Upper lobe of left lung (tissue), 6 donors: ENCODE results near the gene GINS2. TPM values are rescaled to one million over a fixed set of nuclear protein-coding genes. Genes with fewer than 3 reads are reported as not detected.

Experiments
- ATAC-seq, 2 donors: fragments of 200-7000 bp; cut with Tn5 transposase; one replicate each; pipeline ENCODE4 v1.9.1; 2022; ENCODE audit warnings: mild to moderate bottlenecking in 2 of 2, moderate library complexity in 2 of 2; ENCODE audit not compliant: low FRiP score in 2 of 2
- DNase-seq, 2 donors: peaks; one replicate each; pipeline ENCODE4 v3.0.0-alpha.2; 2019 to 2020
- H3K27ac ChIP-seq, 4 donors: fragments of 200-600 bp; sonication (generic); one replicate each; pipeline ENCODE4 v1.5.1; 2016 to 2019
- H3K27me3 ChIP-seq, 4 donors: fragments of 200-600 bp; sonication (generic); one replicate each; pipeline ENCODE4 v1.5.1; 2017 to 2019
- H3K36me3 ChIP-seq, 4 donors: fragments of 200-600 bp; sonication (generic); one replicate each; pipeline ENCODE4 v1.5.1; 2016 to 2019
- H3K4me1 ChIP-seq, 4 donors: fragments of 200-600 bp; sonication (generic); one replicate each; pipeline ENCODE4 v1.5.1; 2018 to 2019
- H3K4me3 ChIP-seq, 4 donors: fragments of 200-600 bp; sonication (generic); one replicate each; pipeline ENCODE4 v1.5.1; 2017 to 2019; ENCODE audit warnings: mild to moderate bottlenecking in 2 of 4, moderate library complexity in 1 of 4
- H3K9me3 ChIP-seq, 4 donors: fragments of 200-600 bp; sonication (generic); one replicate each; pipeline ENCODE4 v1.5.1; 2018 to 2019
- EP300 ChIP-seq, 4 donors: sonication (generic); formaldehyde crosslinking; IDR thresholded peaks; one replicate each; pipeline ENCODE4 v1.5.1; 2017; ENCODE audit warnings: antibody characterized with exemption in 4 of 4, control low read depth in 2 of 4
- POLR2A ChIP-seq, 4 donors: fragments of 450-650 bp; IDR thresholded peaks; one replicate each; pipeline ENCODE4 v1.5.1; 2016 to 2017; ENCODE audit warnings: antibody characterized with exemption in 4 of 4, mild to moderate bottlenecking in 2 of 4
- POLR2AphosphoS5 ChIP-seq, 2 donors: sonication (generic); formaldehyde crosslinking; IDR thresholded peaks; one replicate each; pipeline ENCODE4 v1.5.1; 2017; ENCODE audit warnings: antibody characterized with exemption in 2 of 2
- WGBS, 2 donors: methylation state at CpG; one replicate each; pipeline ENCODE4 v1.1.5; 2017 to 2018; 5-methylcytosine and 5-hydroxymethylcytosine counted together
- total RNA-seq, 6 donors: library from RNA; depleted of rRNA in 4 of 6; stranded (reverse); fragments of >200 nt in 4 of 6; gene quantifications; one replicate each; pipeline versions ENCODE4 v1.1.0 to v1.2.1, GENCODE V29; 2016 to 2021
- TF ChIP-seq, protein P1 (sequence below), 6 experiments: fragments of 450-650 bp in 4 of 6; fragments of 200-600 bp in 2 of 6; sonication (generic) in 2 of 6; IDR thresholded peaks; one replicate each; pipeline ENCODE4 v1.5.1; 2016 to 2019; ENCODE audit warnings: antibody characterized with exemption in 6 of 6
- donor health status: DM: no; HTN: no; CAD: no; lungs with moderate emphysema.
- donor health status: DM: no; HTN: yes; CAD: no; lungs with severe emphysema.

GINS2 gene
- total RNA-seq, 6 donors from 2014 or later, result 0.39 to 0.91 (median 0.75) TPM; not detected in 2

- TF ChIP-seq POLR2A (IDR thresholded peaks at IDR 0.05) (no peak), EP300 (IDR thresholded peaks at IDR 0.05) (no peak), POLR2AphosphoS5 (IDR thresholded peaks at IDR 0.05) (no peak)
- TF ChIP-seq, protein P1, sequence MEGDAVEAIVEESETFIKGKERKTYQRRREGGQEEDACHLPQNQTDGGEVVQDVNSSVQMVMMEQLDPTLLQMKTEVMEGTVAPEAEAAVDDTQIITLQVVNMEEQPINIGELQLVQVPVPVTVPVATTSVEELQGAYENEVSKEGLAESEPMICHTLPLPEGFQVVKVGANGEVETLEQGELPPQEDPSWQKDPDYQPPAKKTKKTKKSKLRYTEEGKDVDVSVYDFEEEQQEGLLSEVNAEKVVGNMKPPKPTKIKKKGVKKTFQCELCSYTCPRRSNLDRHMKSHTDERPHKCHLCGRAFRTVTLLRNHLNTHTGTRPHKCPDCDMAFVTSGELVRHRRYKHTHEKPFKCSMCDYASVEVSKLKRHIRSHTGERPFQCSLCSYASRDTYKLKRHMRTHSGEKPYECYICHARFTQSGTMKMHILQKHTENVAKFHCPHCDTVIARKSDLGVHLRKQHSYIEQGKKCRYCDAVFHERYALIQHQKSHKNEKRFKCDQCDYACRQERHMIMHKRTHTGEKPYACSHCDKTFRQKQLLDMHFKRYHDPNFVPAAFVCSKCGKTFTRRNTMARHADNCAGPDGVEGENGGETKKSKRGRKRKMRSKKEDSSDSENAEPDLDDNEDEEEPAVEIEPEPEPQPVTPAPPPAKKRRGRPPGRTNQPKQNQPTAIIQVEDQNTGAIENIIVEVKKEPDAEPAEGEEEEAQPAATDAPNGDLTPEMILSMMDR (IDR thresholded peaks at IDR 0.05), result no peak
- Histone ChIP-seq H3K27me3 (no peaks in the 10 kb centered on the region), H3K9me3 (no peaks in the 10 kb centered on the region), H3K36me3 (peaks cover 0 to 49% (median 38%) of the 10 kb centered on the region in 4 donors), H3K4me1 (peaks cover 19 to 49% (median 28%) of the 10 kb centered on the region in 4 donors), H3K4me3 (no peak overlapping the region), H3K27ac (no peak overlapping the region)
- 82 to 89% methylated on average over 10 to 14 of the region's 14 CpGs for WGBS, 2 donors
- DNase-seq (peak in 1 of 2 donors; percentile 16), ATAC-seq (no peak)
Observed at GRCh38 chr16:85648805-85649204, 39.9 kb downstream of the GINS2 start.

GRCh38 chr16:85648070-85648714 lies 40.6 kb downstream of the GINS2 start:
- no peaks in the 10 kb centered on the region for H3K27me3 ChIP-seq
- ATAC-seq (no peak), DNase-seq (peak in 1 of 2 donors; percentile 68)
- no peak overlapping the region for H3K27ac ChIP-seq
- WGBS, 2 donors, result 88 to 93% methylated on average over 15 to 19 of the region's 26 CpGs
- peaks cover 0 to 49% (median 34%) of the 10 kb centered on the region in 4 donors for H3K36me3 ChIP-seq
- H3K4me1 ChIP-seq, result peaks cover 18 to 49% (median 29%) of the 10 kb centered on the region in 4 donors
- H3K9me3 ChIP-seq, result no peaks in the 10 kb centered on the region
- TF ChIP-seq EP300 (IDR thresholded peaks at IDR 0.05), result no peak
- TF ChIP-seq POLR2AphosphoS5 (IDR thresholded peaks at IDR 0.05), result no peak
- no peak for TF ChIP-seq POLR2A (IDR thresholded peaks at IDR 0.05)
- H3K4me3 ChIP-seq, result no peak overlapping the region

DNA sequence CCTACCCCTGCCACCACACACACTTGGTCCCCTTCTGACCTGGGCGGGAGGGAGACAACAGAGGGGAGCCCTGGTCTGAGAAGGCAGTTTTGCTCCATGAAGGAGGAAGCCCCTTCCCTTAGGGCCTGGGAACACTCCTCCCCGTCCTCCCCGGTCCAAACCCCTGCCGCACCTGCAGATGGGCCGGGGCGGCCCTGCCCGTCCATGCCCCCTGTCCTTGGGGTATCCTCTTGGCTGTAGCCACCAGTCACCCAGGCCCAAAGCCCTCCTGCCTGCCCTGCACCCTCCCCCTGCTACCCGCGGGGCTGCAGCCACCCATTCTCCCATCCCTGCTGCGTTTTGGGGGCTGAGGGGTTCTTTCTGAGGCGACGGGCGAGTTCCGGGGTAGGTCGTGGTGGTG lies 41.8 kb downstream of the GINS2 start:
- Histone ChIP-seq H3K4me3 (no peak overlapping the region), H3K4me1 (peaks cover 17 to 50% (median 36%) of the 10 kb centered on the region in 4 donors), H3K36me3 (peaks cover 0 to 45% (median 34%) of the 10 kb centered on the region in 4 donors), H3K27me3 (no peaks in the 10 kb centered on the region), H3K9me3 (no peaks in the 10 kb centered on the region), H3K27ac (no peak overlapping the region)
- WGBS, 2 donors, result 95 to 96% methylated on average over 12 to 15 of the region's 15 CpGs
- TF ChIP-seq EP300 (IDR thresholded peaks at IDR 0.05), result no peak
- TF ChIP-seq POLR2AphosphoS5 (IDR thresholded peaks at IDR 0.05), result no peak
- TF ChIP-seq, protein P1 (IDR thresholded peaks at IDR 0.05), result no peak
- no peak for TF ChIP-seq POLR2A (IDR thresholded peaks at IDR 0.05)
- no peak for ATAC-seq
- DNase-seq, result peak in 1 of 2 donors; percentile 78

- Histone ChIP-seq H3K4me1 (peaks cover 20 to 50% (median 36%) of the 10 kb centered on the region in 4 donors), H3K9me3 (no peaks in the 10 kb centered on the region), H3K4me3 (no peak overlapping the region), H3K36me3 (peaks cover 0 to 43% (median 34%) of the 10 kb centered on the region in 4 donors), H3K27ac (no peak overlapping the region), H3K27me3 (no peaks in the 10 kb centered on the region)
- DNase-seq (peak in 1 of 2 donors; percentile 73), ATAC-seq (no peak)
- WGBS, 2 donors, result 79 to 90% methylated on average over 5 to 15 of the region's 17 CpGs
- TF ChIP-seq, protein P1 (IDR thresholded peaks at IDR 0.05), result no peak
- TF ChIP-seq POLR2AphosphoS5 (IDR thresholded peaks at IDR 0.05) (no peak), POLR2A (IDR thresholded peaks at IDR 0.05) (no peak), EP300 (IDR thresholded peaks at IDR 0.05) (no peak)
Observed at GRCh38 chr16:85646358-85646907, 42.3 kb downstream of the GINS2 start.

DNA sequence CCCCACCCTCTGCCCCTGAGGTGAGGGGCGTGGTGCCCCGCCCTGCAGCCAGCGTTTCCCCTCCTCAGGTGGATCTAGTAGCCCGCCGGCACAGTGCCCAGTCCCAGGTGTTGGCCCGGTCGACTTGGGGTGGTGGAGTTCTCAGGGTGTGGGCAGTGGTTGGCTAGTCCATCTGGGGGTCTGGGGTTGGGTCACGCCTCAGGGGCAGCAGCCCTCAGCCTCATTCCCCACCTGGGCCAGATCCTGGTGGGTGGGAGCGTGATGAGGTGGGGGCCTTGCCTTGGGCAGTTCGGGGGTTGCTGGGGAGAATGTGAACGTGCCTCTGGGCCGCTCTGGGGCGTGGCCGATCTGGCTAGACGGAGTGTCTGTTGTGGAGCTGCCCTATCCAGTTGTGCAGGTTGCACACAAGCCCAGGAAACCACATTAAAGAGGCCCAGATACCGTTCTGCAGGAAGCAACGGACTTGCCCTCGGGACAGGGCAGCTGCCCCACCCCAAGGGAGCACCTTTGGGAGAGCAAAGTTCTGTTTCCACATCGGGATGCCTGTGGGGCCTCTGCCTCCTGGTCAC lies 43.6 kb downstream of the GINS2 start:
- 66 to 82% methylated on average over 18 to 19 of the region's 19 CpGs for WGBS, 2 donors
- peaks cover 18 to 59% (median 35%) of the 10 kb centered on the region in 4 donors for H3K4me1 ChIP-seq
- no peak overlapping the region for H3K27ac ChIP-seq
- ATAC-seq (no peak), DNase-seq (peak in 1 of 2 donors; percentile 65)
- TF ChIP-seq EP300 (IDR thresholded peaks at IDR 0.05) (no peak), POLR2AphosphoS5 (IDR thresholded peaks at IDR 0.05) (no peak), POLR2A (IDR thresholded peaks at IDR 0.05) (no peak)
- TF ChIP-seq, protein P1 (IDR thresholded peaks at IDR 0.05), result no peak
- no peaks in the 10 kb centered on the region for H3K27me3 ChIP-seq
- H3K9me3 ChIP-seq, result no peaks in the 10 kb centered on the region
- H3K36me3 ChIP-seq, result peaks cover 0 to 43% (median 30%) of the 10 kb centered on the region in 4 donors
- no peak overlapping the region for H3K4me3 ChIP-seq
